ENCODE measurements around the gene FADS2. TPM values are rescaled to one million over a fixed set of nuclear protein-coding genes. Genes with fewer than 3 reads are reported as not detected.

FADS2 gene
- total RNA-seq, 2 experiments from 2014 or later, result 0.08 to 0.33 TPM

DNA sequence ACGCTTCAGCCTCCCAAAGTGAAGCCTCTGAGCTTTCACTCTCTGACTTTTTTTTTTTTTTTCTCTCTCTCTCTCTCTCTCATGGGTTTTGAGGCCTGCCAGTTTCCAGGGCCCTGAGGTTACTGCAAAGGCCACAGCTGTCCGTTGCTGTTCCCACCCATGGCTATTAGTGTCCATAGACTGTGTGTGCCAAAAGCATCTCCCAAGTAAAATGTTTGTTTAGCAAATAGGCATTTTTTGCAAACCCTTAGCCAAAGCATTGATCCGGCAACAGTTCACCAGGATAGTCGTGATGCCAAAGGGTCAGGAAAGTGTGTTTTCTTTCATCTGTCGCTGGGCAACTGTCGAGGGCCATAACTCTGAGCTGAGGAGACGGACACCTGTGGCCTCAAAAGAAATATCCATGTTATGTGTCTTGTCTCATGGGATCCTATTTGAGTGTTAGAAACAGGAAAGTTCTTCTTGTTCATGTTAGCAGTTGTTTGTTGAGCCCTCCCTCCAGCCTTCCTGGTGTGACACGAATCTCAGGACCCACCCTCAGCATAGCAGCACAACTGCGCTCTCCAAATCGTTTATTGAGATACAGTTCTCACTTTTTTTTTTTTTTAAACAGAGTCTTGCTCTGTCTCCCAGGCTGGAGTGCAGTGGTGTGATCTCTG lies 18.4 kb downstream of the FADS2 start:
- ATAC-seq (ENCODE audit: poor library complexity) (no peak), DNase-seq (no peak)
- Histone ChIP-seq H3K36me3 (ENCODE audit: insufficient read depth, low read length) (no peaks in the 10 kb centered on the region), H3K4me1 (ENCODE audit: insufficient read depth, low read length) (no peaks in the 10 kb centered on the region), H3K27ac (ENCODE audit: low read depth in 1 of 2, low read length in 2 of 2) (no peak overlapping the region), H3K27me3 (ENCODE audit: control insufficient read depth in 1 of 2, insufficient read depth in 2 of 2, low read length in 2 of 2) (no peaks in the 10 kb centered on the region), H3K4me3 (ENCODE audit: low read length) (no peak overlapping the region), H3K9me3 (ENCODE audit: control insufficient read depth in 1 of 2, insufficient read depth in 1 of 2, low read length in 2 of 2) (no peaks in the 10 kb centered on the region)
- H3K27me3 Mint-ChIP-seq, result no peaks in the 10 kb centered on the region
- ChIA-PET CTCF (no interaction called here), POLR2A (no interaction called here)
- TF ChIP-seq, protein P1, sequence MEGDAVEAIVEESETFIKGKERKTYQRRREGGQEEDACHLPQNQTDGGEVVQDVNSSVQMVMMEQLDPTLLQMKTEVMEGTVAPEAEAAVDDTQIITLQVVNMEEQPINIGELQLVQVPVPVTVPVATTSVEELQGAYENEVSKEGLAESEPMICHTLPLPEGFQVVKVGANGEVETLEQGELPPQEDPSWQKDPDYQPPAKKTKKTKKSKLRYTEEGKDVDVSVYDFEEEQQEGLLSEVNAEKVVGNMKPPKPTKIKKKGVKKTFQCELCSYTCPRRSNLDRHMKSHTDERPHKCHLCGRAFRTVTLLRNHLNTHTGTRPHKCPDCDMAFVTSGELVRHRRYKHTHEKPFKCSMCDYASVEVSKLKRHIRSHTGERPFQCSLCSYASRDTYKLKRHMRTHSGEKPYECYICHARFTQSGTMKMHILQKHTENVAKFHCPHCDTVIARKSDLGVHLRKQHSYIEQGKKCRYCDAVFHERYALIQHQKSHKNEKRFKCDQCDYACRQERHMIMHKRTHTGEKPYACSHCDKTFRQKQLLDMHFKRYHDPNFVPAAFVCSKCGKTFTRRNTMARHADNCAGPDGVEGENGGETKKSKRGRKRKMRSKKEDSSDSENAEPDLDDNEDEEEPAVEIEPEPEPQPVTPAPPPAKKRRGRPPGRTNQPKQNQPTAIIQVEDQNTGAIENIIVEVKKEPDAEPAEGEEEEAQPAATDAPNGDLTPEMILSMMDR (IDR thresholded peaks at IDR 0.05), result no peak
- intact Hi-C loops (cut with DNase I, micrococcal nuclease), result no loop called here
- H3K4me1 Mint-ChIP-seq (ENCODE audit: low read depth), result no peaks in the 10 kb centered on the region
- H3K27ac Mint-ChIP-seq, result no peak overlapping the region
- no peaks in the 10 kb centered on the region for H3K36me3 Mint-ChIP-seq (ENCODE audit: low read depth)
- no peaks in the 10 kb centered on the region for H3K9me3 Mint-ChIP-seq
- H3K4me3 Mint-ChIP-seq, result no peak overlapping the region

DNA sequence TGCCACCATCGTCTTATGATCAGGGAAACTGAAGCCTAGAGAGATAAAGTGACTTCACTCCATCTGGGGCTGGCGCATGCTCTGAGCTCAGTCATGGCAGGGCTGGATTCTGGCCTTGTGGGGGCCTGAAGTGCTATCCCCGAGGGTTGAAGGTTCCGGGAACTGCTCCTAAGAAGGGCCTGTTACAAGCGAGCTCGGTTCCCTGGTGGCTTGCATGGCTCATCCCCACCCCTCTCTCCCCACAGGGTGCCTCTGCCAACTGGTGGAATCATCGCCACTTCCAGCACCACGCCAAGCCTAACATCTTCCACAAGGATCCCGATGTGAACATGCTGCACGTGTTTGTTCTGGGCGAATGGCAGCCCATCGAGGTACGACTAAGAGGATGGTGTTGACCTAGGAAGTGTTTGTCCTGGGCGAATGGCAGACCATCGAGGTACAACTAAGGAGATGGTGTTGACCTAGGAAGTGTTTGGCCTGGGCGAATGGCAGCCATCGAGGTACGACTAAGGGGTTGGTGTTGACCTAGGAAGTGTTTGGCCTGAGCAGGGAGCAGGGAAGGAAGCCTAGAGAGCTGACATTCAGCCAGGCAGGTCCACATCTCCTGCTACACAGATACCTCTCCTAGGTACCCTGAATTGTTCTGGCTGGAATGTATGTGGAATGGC lies 19.9 kb downstream of the FADS2 start:
- DNase-seq (no peak), ATAC-seq (ENCODE audit: poor library complexity) (no peak)
- CTCF ChIA-PET, result no interaction called here
- H3K27me3 Mint-ChIP-seq, result no peaks in the 10 kb centered on the region
- H3K4me1 ChIP-seq (ENCODE audit: insufficient read depth, low read length), result no peaks in the 10 kb centered on the region
- no peak overlapping the region for H3K27ac Mint-ChIP-seq
- no peaks in the 10 kb centered on the region for H3K4me1 Mint-ChIP-seq (ENCODE audit: low read depth)
- H3K36me3 Mint-ChIP-seq (ENCODE audit: low read depth), result no peaks in the 10 kb centered on the region
- H3K36me3 ChIP-seq (ENCODE audit: insufficient read depth, low read length), result no peaks in the 10 kb centered on the region
- H3K27me3 ChIP-seq (ENCODE audit: control insufficient read depth in 1 of 2, insufficient read depth in 2 of 2, low read length in 2 of 2), result no peaks in the 10 kb centered on the region
- POLR2A ChIA-PET, result no interaction called here
- no peak overlapping the region for H3K4me3 Mint-ChIP-seq
- H3K27ac ChIP-seq (ENCODE audit: low read depth in 1 of 2, low read length in 2 of 2), result no peak overlapping the region
- H3K4me3 ChIP-seq (ENCODE audit: low read length), result no peak overlapping the region
- intact Hi-C loops (cut with DNase I, micrococcal nuclease), result no loop called here
- no peaks in the 10 kb centered on the region for H3K9me3 ChIP-seq (ENCODE audit: control insufficient read depth in 1 of 2, insufficient read depth in 1 of 2, low read length in 2 of 2)
- TF ChIP-seq, protein P1 (IDR thresholded peaks at IDR 0.05), result no peak
- no peaks in the 10 kb centered on the region for H3K9me3 Mint-ChIP-seq

DNA sequence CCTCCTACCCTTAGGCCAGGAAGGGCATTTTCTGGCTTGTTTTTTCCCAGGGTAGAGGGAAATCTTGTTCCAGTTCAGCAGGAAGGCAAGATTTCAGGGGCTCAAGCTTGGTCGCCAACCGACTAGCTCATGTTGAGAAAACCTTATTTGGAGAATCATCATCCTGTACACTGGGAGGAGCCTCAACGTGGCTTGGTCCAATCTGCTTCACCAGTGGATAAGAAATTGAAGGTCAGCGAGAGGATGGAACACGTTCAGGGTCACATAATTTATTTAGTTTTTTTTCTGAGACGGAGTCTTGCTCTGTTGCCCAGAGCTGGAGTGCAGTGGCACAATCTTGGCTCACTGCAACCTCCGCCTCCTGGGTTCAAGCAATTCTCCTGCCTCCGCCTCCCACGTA lies 20.5 kb downstream of the FADS2 start:
- no peaks in the 10 kb centered on the region for H3K9me3 ChIP-seq (ENCODE audit: control insufficient read depth in 1 of 2, insufficient read depth in 1 of 2, low read length in 2 of 2)
- H3K36me3 ChIP-seq (ENCODE audit: insufficient read depth, low read length), result no peaks in the 10 kb centered on the region
- intact Hi-C loops (cut with DNase I, micrococcal nuclease), result no loop called here
- Mint-ChIP-seq H3K27ac (no peak overlapping the region), H3K9me3 (no peaks in the 10 kb centered on the region), H3K27me3 (no peaks in the 10 kb centered on the region), H3K36me3 (ENCODE audit: low read depth) (no peaks in the 10 kb centered on the region), H3K4me3 (no peak overlapping the region), H3K4me1 (ENCODE audit: low read depth) (no peaks in the 10 kb centered on the region)
- DNase-seq (no peak), ATAC-seq (ENCODE audit: poor library complexity) (no peak)
- TF ChIP-seq, protein P1 (IDR thresholded peaks at IDR 0.05), result no peak
- no peak overlapping the region for H3K27ac ChIP-seq (ENCODE audit: low read depth in 1 of 2, low read length in 2 of 2)
- no peak overlapping the region for H3K4me3 ChIP-seq (ENCODE audit: low read length)
- no peaks in the 10 kb centered on the region for H3K4me1 ChIP-seq (ENCODE audit: insufficient read depth, low read length)
- ChIA-PET CTCF (no interaction called here), POLR2A (no interaction called here)
- no peaks in the 10 kb centered on the region for H3K27me3 ChIP-seq (ENCODE audit: control insufficient read depth in 1 of 2, insufficient read depth in 2 of 2, low read length in 2 of 2)

Data from CD4-positive, alpha-beta T cell (primary cell).